HCT116 (cell line): ENCODE data around the gene CCL24.

Experiments used
- CBX3 ChIP-seq: IDR thresholded peaks from 2 replicates; pipeline ENCODE4 v1.6.1; 2012; ENCODE audit warnings: low read depth
- POLR2A ChIP-seq: IDR thresholded peaks from 2 replicates; pipeline ENCODE4 v1.7.0; 2011; ENCODE audit warnings: borderline replicate concordance; ENCODE audit not compliant: insufficient read depth, insufficient read length; ENCODE audit errors: extremely low read depth
- POLR2AphosphoS5 ChIP-seq: IDR thresholded peaks from 2 replicates; pipeline ENCODE4 v1.6.1; 2011; ENCODE audit warnings: mild to moderate bottlenecking, low read depth, low read length, moderate library complexity
- ZFX ChIP-seq: fragments of 450-650 bp; IDR thresholded peaks from 2 replicates; pipeline ENCODE4 v1.6.1; 2017

- no peak for TF ChIP-seq POLR2AphosphoS5
- no peak for TF ChIP-seq POLR2A
- no peak for TF ChIP-seq ZFX
- TF ChIP-seq CBX3: no peak
Observed at GRCh38 chr7:75772081-75773077, 41.2 kb downstream of the CCL24 start, which contains the start of gene CCL26.
